HEK293 (cell line): Measurements from ENCODE around the gene SPIB.
A peak's percentile ranks its signal among the peaks of the same experiment; 100 is the strongest.

Experiments used
- CTCF ChIA-PET: fragments of 350-600 bp; formaldehyde crosslinking; extraction: SDS; loops from one replicate; lab custom pipeline; 2021; ENCODE audit warnings: antibody characterized with exemption; lab: Yijun Ruan, JAX
- POLR2A ChIA-PET: fragments of 300-600 bp; formaldehyde crosslinking; extraction: SDS; loops from one replicate; lab custom pipeline; 2020; ENCODE audit warnings: antibody characterized with exemption, inconsistent platforms; lab: Yijun Ruan, JAX
- H3K27ac ChIP-seq: fragments of 200-500 bp; sonication (Bioruptor generic); 2 replicates; pipeline ENCODE4 v1.5.1; 2014; ENCODE audit warnings: low read depth, low read length, control low read depth, inconsistent platforms; ENCODE audit errors: extremely low read depth
- H3K36me3 ChIP-seq, 2 experiments: fragments of 200-500 bp in 1 of 2; sonication (Bioruptor generic) in 1 of 2; 1 replicate in 1 of 2; 2 replicates in 1 of 2; pipeline ENCODE4 v1.5.1; 2014 to 2017; ENCODE audit warnings: inconsistent platforms in 2 of 2, low read length in 2 of 2; ENCODE audit not compliant: control insufficient read depth in 2 of 2, insufficient read depth in 1 of 2
- H3K4me1 ChIP-seq: fragments of 200-500 bp; sonication (Bioruptor generic); 2 replicates; pipeline ENCODE4 v1.5.1; 2014; ENCODE audit warnings: mild to moderate bottlenecking, low read length, inconsistent platforms; ENCODE audit not compliant: control insufficient read depth, insufficient read depth
- H3K4me3 ChIP-seq: 2 replicates; pipeline ENCODE4 v1.5.1; 2011; ENCODE audit warnings: low read depth, mild to moderate bottlenecking, control low read depth, low read length, moderate library complexity
- H3K9me3 ChIP-seq: fragments of 200-500 bp; sonication (Bioruptor generic); 2 replicates; pipeline ENCODE4 v1.5.1; 2014; ENCODE audit warnings: low read depth, low read length, inconsistent platforms; ENCODE audit not compliant: control insufficient read depth, insufficient read depth
- GLI2 ChIP-seq: fragments of 450-650 bp; formaldehyde crosslinking; IDR thresholded peaks from 2 replicates; pipeline ENCODE4; 2017; ENCODE audit warnings: missing biosample characterization, missing genetic modification characterization, low read depth, borderline replicate concordance
- HOXD13 ChIP-seq: sonication (generic); formaldehyde crosslinking; IDR thresholded peaks from 2 replicates; pipeline ENCODE4 v1.8.0; 2022; ENCODE audit warnings: missing genetic modification reagents, borderline replicate concordance
- KLF10 ChIP-seq: fragments of 450-650 bp; IDR thresholded peaks from 2 replicates; pipeline ENCODE4 v1.5.1; 2018; ENCODE audit warnings: missing biosample characterization, mild to moderate bottlenecking, missing genetic modification characterization
- OVOL3 ChIP-seq: fragments of 450-650 bp; formaldehyde crosslinking; IDR thresholded peaks from 2 replicates; pipeline ENCODE4 v1.5.1; 2016; ENCODE audit warnings: missing biosample characterization, missing genetic modification characterization
- REPIN1 ChIP-seq: fragments of 450-650 bp; formaldehyde crosslinking; IDR thresholded peaks from 2 replicates; pipeline ENCODE4 v1.5.1; 2017; ENCODE audit warnings: missing biosample characterization, missing genetic modification characterization, low read depth
- ZBTB48 ChIP-seq: fragments of 450-650 bp; formaldehyde crosslinking; IDR thresholded peaks from 2 replicates; pipeline ENCODE4 v1.5.1; 2016; ENCODE audit warnings: missing biosample characterization, missing genetic modification characterization
- ZBTB7A ChIP-seq: fragments of 450-650 bp; formaldehyde crosslinking; IDR thresholded peaks from 2 replicates; pipeline ENCODE4 v1.5.1; 2016; ENCODE audit warnings: low read depth, missing biosample characterization, missing genetic modification characterization
- ZBTB8A ChIP-seq: fragments of 450-650 bp; formaldehyde crosslinking; IDR thresholded peaks from 2 replicates; pipeline ENCODE4 v1.5.1; 2016; ENCODE audit warnings: missing biosample characterization, missing genetic modification characterization
- ZNF169 ChIP-seq: fragments of 450-650 bp; formaldehyde crosslinking; IDR thresholded peaks from 2 replicates; pipeline ENCODE4 v1.5.1; 2016; ENCODE audit warnings: missing biosample characterization, missing genetic modification characterization
- ZNF214 ChIP-seq: fragments of 450-650 bp; formaldehyde crosslinking; IDR thresholded peaks from 2 replicates; pipeline ENCODE4 v1.5.1; 2017; ENCODE audit warnings: missing biosample characterization, mild to moderate bottlenecking, missing genetic modification characterization, borderline replicate concordance
- ZNF23 ChIP-seq: fragments of 450-650 bp; formaldehyde crosslinking; IDR thresholded peaks from 2 replicates; pipeline ENCODE4 v1.5.1; 2016; ENCODE audit warnings: missing biosample characterization, missing genetic modification characterization, borderline replicate concordance
- ZNF335 ChIP-seq: fragments of 450-650 bp; formaldehyde crosslinking; conservative IDR thresholded peaks from 2 replicates; pipeline ENCODE4 v1.5.1; 2016; ENCODE audit warnings: missing biosample characterization, missing genetic modification characterization
- ZNF354C ChIP-seq: fragments of 450-650 bp; formaldehyde crosslinking; IDR thresholded peaks from 2 replicates; pipeline ENCODE4 v1.5.1; 2016; ENCODE audit warnings: missing biosample characterization, missing genetic modification characterization, low read depth, borderline replicate concordance
- ZNF394 ChIP-seq: fragments of 450-650 bp; formaldehyde crosslinking; IDR thresholded peaks from 2 replicates; pipeline ENCODE4 v1.5.1; 2016; ENCODE audit warnings: missing biosample characterization, missing genetic modification characterization, mild to moderate bottlenecking, moderate library complexity, borderline replicate concordance
- ZNF677 ChIP-seq: fragments of 450-650 bp; IDR thresholded peaks from 2 replicates; pipeline ENCODE4 v1.5.0; 2018; ENCODE audit warnings: missing biosample characterization, mild to moderate bottlenecking, missing genetic modification characterization, moderate library complexity
- ZNF768 ChIP-seq: fragments of 450-650 bp; formaldehyde crosslinking; IDR thresholded peaks from 2 replicates; pipeline ENCODE4 v1.5.1; 2018; ENCODE audit warnings: missing biosample characterization, mild to moderate bottlenecking, missing genetic modification characterization
- ZNF785 ChIP-seq: fragments of 450-650 bp; formaldehyde crosslinking; IDR thresholded peaks from 2 replicates; pipeline ENCODE4 v1.5.1; 2016; ENCODE audit warnings: missing biosample characterization, missing genetic modification characterization
- ZNF792 ChIP-seq: fragments of 450-650 bp; formaldehyde crosslinking; IDR thresholded peaks from 2 replicates; pipeline ENCODE4 v1.5.1; 2016; ENCODE audit warnings: missing biosample characterization, missing genetic modification characterization
- ZNF837 ChIP-seq: fragments of 450-650 bp; formaldehyde crosslinking; IDR thresholded peaks from 2 replicates; pipeline ENCODE4 v1.5.1; 2016; ENCODE audit warnings: missing biosample characterization, missing genetic modification characterization
- ZNF843 ChIP-seq: fragments of 450-650 bp; formaldehyde crosslinking; IDR thresholded peaks from 2 replicates; pipeline ENCODE4 v1.5.1; 2016; ENCODE audit warnings: missing biosample characterization, missing genetic modification characterization
- TF ChIP-seq, protein P1 (sequence below): fragments of 450-650 bp; formaldehyde crosslinking; IDR thresholded peaks from 2 replicates; pipeline ENCODE4 v1.5.1; 2016; ENCODE audit warnings: missing biosample characterization, missing genetic modification characterization
- TF ChIP-seq, protein P2 (sequence below): fragments of 450-650 bp; formaldehyde crosslinking; IDR thresholded peaks from 2 replicates; pipeline ENCODE4 v1.5.1; 2016; ENCODE audit warnings: missing biosample characterization, missing genetic modification characterization
- TF ChIP-seq, protein P3 (sequence below): fragments of 450-650 bp; formaldehyde crosslinking; IDR thresholded peaks from 2 replicates; pipeline ENCODE4 v1.5.1; 2016; ENCODE audit warnings: missing biosample characterization, missing genetic modification characterization
- TF ChIP-seq, protein P4 (sequence below): fragments of 450-650 bp; formaldehyde crosslinking; IDR thresholded peaks from 2 replicates; pipeline ENCODE4 v1.5.1; 2017; ENCODE audit warnings: missing biosample characterization, mild to moderate bottlenecking, missing genetic modification characterization, moderate library complexity
- TF ChIP-seq, protein P5 (sequence below): fragments of 450-650 bp; formaldehyde crosslinking; IDR thresholded peaks from 2 replicates; pipeline ENCODE4 v1.5.1; 2016; ENCODE audit warnings: missing biosample characterization, missing genetic modification characterization, low read depth

Gene SPIB

DNA sequence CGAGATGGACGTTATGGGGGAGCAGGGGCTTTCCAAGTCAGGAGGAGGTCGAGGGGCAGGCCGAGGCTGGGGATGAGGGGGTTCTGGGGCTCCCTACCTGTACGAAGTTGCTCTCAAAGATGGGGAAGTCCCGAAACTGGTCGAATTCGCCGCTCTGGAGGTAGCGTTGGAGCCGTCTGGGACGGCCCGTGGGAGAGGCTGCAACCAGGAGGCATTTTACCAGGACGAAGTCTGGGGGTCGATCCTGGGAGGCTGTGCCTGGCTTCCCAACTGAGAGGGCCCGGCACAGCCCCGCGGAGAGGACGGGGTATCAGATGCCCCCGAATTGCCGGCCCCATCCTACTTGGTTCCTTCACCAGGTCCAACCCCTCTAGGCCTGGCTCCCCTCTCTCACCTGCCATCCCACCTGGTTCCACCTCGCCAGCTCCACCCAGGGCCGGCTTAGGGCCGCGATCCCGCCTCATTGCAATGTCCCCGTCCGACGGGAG is 57.0 kb downstream of the SPIB start:
- H3K27ac ChIP-seq: no peak overlapping the region
- ChIA-PET POLR2A (no interaction called here), CTCF (interaction anchor here (0.5 to 3.8 kb wide), 2 partner anchors 14 to 329 kb away, joined by 3 to 20 read pairs; no protein-coding TSS in a partner anchor)
- TF ChIP-seq ZNF354C (tag by site-specific recombination): no peak
- TF ChIP-seq, protein P1, sequence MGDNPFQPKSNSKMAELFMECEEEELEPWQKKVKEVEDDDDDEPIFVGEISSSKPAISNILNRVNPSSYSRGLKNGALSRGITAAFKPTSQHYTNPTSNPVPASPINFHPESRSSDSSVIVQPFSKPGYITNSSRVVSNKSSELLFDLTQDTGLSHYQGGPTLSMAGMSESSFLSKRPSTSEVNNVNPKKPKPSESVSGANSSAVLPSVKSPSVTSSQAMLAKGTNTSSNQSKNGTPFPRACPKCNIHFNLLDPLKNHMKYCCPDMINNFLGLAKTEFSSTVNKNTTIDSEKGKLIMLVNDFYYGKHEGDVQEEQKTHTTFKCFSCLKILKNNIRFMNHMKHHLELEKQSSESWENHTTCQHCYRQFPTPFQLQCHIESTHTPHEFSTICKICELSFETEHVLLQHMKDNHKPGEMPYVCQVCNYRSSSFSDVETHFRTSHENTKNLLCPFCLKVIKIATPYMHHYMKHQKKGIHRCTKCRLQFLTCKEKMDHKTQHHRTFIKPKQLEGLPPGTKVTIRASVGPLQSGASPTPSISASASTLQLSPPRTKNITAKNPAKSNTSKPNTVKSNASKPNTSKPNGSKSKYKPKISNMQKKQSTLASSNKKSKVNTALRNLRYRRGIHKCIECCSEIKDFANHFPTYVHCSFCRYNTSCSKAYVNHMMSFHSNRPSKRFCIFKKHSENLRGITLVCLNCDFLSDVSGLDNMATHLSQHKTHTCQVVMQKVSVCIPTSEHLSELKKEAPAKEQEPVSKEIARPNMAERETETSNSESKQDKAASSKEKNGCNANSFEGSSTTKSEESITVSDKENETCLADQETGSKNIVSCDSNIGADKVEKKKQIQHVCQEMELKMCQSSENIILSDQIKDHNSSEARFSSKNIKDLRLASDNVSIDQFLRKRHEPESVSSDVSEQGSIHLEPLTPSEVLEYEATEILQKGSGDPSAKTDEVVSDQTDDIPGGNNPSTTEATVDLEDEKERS (tag by site-specific recombination): no peak
- no peak for TF ChIP-seq ZNF214
- no peak for TF ChIP-seq ZNF843
- TF ChIP-seq, protein P2, sequence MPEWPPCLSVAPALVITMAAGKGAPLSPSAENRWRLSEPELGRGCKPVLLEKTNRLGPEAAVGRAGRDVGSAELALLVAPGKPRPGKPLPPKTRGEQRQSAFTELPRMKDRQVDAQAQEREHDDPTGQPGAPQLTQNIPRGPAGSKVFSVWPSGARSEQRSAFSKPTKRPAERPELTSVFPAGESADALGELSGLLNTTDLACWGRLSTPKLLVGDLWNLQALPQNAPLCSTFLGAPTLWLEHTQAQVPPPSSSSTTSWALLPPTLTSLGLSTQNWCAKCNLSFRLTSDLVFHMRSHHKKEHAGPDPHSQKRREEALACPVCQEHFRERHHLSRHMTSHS (tag by site-specific recombination): no peak
- no peak for TF ChIP-seq ZBTB48 (tag by site-specific recombination)
- TF ChIP-seq, protein P3, sequence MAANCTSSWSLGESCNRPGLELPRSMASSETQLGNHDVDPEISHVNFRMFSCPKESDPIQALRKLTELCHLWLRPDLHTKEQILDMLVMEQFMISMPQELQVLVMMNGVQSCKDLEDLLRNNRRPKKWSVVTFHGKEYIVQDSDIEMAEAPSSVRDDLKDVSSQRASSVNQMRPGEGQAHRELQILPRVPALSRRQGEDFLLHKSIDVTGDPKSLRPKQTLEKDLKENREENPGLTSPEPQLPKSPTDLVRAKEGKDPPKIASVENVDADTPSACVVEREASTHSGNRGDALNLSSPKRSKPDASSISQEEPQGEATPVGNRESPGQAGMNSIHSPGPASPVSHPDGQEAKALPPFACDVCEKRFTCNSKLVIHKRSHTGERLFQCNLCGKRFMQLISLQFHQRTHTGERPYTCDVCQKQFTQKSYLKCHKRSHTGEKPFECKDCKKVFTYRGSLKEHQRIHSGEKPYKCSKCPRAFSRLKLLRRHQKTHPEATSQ (tag by site-specific recombination): no peak
- peak; percentile 59; the same call in 1 of the 2 replicates for TF ChIP-seq ZNF792
- 0 out of 2 replicates have a peak, but pooled peaks have one; percentile 50 for TF ChIP-seq ZNF169 (tag by site-specific recombination)
- TF ChIP-seq ZNF335 (tag by site-specific recombination): peak; percentile 58; the same call in 1 of the 2 replicates
- TF ChIP-seq ZNF23: 0 out of 2 replicates have a peak, but pooled peaks have one; percentile 21
- peak; percentile 17; the same call in 1 of the 2 replicates for TF ChIP-seq ZNF785 (tag by site-specific recombination)
- no peaks in the 10 kb centered on the region for H3K9me3 ChIP-seq
- peaks cover 4 to 26% of the 10 kb centered on the region in 2 experiments; a peak in 2 of 3 replicates for H3K36me3 ChIP-seq
- peaks cover 7% of the 10 kb centered on the region; the same call in 1 of the 2 replicates for H3K4me1 ChIP-seq
- no peak overlapping the region for H3K4me3 ChIP-seq

DNA sequence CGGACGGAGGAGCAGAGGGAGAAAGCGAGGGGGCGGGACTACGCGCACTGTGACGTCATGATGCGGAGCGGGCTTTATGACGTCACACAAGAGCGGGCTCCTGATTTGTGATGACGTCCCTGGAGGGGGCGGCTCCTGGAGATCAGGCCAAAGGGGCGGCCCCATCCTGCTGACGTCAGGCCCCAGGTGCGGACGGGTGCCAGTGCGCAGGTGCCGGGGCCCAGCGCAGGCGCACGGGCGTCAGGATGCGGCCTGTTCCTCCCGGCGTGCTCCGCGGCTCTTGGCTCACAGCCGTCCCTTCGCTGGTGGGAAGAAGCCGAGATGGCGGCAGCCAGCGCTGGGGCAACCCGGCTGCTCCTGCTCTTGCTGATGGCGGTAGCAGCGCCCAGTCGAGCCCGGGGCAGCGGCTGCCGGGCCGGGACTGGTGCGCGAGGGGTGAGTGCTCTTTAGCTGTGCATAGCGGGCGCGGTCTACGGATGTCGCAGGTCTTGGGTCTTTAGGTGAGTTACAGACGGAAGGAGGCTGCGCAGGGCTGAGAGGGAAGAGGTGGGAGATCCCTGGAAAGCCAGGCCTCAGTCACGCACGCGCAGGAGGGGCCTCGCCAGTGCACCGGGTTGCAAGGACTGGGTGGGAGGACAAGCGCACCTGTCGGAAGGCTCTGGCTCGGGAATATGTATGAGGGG is 57.6 kb downstream of the SPIB start, which contains the start of the genes EMC10 and GARIN5A:
Gene EMC10 (plus strand): TSS at position 284 of the 683 bp plus-strand sequence. CDS start 38 bp downstream, at position 322.
Gene GARIN5A (minus strand): TSS at position 625 of the 683 bp plus-strand sequence. CDS start 460 bp downstream, at position 165.
- H3K9me3 ChIP-seq: no peaks in the 10 kb centered on the region
- peak within 1 kb of the TSS; percentile 96 for H3K4me3 ChIP-seq
- H3K36me3 ChIP-seq: peaks cover 9 to 32% of the 10 kb centered on the region in 2 experiments; a peak in 2 of 3 replicates
- ChIA-PET CTCF (interaction anchor here (0.6 to 0.9 kb wide), 3 partner anchors 12 to 240 kb away, joined by 3 to 6 read pairs (median 4); no protein-coding TSS in a partner anchor), POLR2A (no interaction called here)
- peak within 1 kb of the TSS; percentile 98 for H3K27ac ChIP-seq
- peaks cover 7% of the 10 kb centered on the region; the same call in 1 of the 2 replicates for H3K4me1 ChIP-seq
- peak; percentile 75 for TF ChIP-seq ZBTB8A (tag by site-specific recombination)
- TF ChIP-seq, protein P4, sequence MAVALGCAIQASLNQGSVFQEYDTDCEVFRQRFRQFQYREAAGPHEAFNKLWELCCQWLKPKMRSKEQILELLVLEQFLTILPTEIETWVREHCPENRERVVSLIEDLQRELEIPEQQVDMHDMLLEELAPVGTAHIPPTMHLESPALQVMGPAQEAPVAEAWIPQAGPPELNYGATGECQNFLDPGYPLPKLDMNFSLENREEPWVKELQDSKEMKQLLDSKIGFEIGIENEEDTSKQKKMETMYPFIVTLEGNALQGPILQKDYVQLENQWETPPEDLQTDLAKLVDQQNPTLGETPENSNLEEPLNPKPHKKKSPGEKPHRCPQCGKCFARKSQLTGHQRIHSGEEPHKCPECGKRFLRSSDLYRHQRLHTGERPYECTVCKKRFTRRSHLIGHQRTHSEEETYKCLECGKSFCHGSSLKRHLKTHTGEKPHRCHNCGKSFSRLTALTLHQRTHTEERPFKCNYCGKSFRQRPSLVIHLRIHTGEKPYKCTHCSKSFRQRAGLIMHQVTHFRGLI (tag by site-specific recombination): no peak
- no peak for TF ChIP-seq ZNF354C (tag by site-specific recombination)
- peak; percentile 86; the same call in 1 of the 2 replicates for TF ChIP-seq REPIN1 (tag by site-specific recombination)
- TF ChIP-seq, protein P5, sequence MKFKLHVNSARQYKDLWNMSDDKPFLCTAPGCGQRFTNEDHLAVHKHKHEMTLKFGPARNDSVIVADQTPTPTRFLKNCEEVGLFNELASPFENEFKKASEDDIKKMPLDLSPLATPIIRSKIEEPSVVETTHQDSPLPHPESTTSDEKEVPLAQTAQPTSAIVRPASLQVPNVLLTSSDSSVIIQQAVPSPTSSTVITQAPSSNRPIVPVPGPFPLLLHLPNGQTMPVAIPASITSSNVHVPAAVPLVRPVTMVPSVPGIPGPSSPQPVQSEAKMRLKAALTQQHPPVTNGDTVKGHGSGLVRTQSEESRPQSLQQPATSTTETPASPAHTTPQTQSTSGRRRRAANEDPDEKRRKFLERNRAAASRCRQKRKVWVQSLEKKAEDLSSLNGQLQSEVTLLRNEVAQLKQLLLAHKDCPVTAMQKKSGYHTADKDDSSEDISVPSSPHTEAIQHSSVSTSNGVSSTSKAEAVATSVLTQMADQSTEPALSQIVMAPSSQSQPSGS (tag by site-specific recombination): peak; percentile 100
- TF ChIP-seq GLI2 (tag by site-specific recombination): no peak
- TF ChIP-seq KLF10 (tag by site-specific recombination): peak; percentile 78
- no peak for TF ChIP-seq ZNF23
- 0 out of 2 replicates have a peak, but pooled peaks have one; percentile 51 for TF ChIP-seq OVOL3 (tag by site-specific recombination)
- TF ChIP-seq ZNF837 (tag by site-specific recombination): no peak
- peak; percentile 64; the same call in 1 of the 2 replicates for TF ChIP-seq ZNF394 (tag by site-specific recombination)
- TF ChIP-seq ZBTB7A (tag by site-specific recombination): no peak
- TF ChIP-seq HOXD13 (CRISPR knock-in tag): no peak
- no peak for TF ChIP-seq ZNF677
- peak; percentile 33; the same call in 1 of the 2 replicates for TF ChIP-seq ZNF768 (tag by site-specific recombination)
